Measurements from ENCODE around the gene NADSYN1. TPM values are rescaled to one million over a fixed set of nuclear protein-coding genes. Genes with fewer than 3 reads are reported as not detected.

Gene NADSYN1
- total RNA-seq, 1 donor from 2014 or later = 91.3 TPM

DNA sequence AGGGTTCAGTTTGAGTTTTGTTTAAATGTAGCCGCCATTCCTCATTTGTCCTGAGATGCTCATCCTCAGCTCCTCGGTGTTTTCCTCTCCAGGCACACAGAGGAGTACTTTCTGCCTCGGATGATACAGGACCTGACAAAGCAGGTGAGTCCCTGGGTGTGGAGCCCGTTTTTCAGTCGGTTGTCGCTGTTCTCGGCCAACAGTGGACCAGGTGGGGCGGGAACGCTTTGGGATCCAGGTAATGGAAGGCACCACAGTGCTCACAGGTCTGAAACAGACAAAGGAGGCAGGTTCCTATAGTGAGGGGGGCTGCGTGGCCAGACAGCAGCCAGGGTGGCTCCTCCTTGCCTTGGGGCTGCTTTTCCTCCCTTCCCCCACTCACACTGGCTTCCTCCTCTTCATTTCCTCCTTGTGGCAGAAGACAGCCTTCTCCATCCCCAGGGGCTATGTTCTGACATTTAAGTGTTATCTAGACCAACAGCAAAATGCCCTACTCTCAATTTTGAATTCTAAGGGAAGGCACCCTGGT lies 19.4 kb downstream of the NADSYN1 start:
- intact Hi-C loops (cut with DNase I) = no loop called here
- peaks cover 64% of the 10 kb centered on the region for H3K36me3 ChIP-seq

DNA sequence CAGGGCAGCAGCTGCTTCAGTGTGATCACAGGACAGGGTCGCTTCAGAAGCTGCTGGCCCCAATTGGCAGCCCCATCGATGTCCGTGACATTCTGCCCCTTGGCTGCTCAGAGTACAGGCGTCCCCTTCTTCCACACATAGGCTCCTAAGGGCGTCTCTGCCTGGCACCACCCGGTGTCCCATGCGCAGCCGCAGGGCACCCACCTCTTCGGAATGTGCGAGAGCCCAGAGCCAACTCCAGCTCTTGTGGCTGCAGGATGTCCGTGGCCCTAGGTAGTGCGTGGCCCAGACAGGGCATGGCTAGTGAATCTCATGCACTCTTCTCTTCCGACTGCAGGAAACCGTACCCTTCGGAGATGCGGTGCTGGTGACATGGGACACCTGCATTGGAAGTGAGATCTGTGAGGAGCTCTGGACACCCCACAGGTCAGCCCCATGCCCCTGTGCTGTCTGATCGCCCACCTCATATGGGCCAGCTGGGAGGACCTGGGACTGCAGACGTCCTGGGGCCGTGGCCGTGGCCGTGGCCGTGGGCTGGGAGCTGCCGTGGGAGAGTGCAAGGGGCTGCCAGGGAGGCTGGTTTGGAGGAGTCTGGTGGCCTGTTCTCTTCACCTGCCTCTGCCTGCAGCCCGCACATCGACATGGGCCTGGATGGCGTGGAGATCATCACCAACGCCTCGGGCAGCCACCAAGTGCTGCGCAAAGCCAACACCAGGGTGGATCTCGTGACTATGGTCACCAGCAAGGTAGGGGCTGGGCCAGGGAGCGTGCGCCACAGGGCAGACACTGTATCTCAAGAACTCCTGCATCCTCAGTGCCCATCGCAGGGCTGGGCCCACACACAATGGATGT lies 20.2 kb downstream of the NADSYN1 start:
- Histone ChIP-seq H3K4me3 (no peak overlapping the region), H3K4me1 (no peaks in the 10 kb centered on the region), H3K9me3 (no peaks in the 10 kb centered on the region), H3K27me3 (no peaks in the 10 kb centered on the region), H3K27ac (no peak overlapping the region), H3K36me3 (peaks cover 67% of the 10 kb centered on the region)
- no peak for DNase-seq
- peak; percentile 6 for ATAC-seq
- TF ChIP-seq, protein P1, sequence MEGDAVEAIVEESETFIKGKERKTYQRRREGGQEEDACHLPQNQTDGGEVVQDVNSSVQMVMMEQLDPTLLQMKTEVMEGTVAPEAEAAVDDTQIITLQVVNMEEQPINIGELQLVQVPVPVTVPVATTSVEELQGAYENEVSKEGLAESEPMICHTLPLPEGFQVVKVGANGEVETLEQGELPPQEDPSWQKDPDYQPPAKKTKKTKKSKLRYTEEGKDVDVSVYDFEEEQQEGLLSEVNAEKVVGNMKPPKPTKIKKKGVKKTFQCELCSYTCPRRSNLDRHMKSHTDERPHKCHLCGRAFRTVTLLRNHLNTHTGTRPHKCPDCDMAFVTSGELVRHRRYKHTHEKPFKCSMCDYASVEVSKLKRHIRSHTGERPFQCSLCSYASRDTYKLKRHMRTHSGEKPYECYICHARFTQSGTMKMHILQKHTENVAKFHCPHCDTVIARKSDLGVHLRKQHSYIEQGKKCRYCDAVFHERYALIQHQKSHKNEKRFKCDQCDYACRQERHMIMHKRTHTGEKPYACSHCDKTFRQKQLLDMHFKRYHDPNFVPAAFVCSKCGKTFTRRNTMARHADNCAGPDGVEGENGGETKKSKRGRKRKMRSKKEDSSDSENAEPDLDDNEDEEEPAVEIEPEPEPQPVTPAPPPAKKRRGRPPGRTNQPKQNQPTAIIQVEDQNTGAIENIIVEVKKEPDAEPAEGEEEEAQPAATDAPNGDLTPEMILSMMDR (IDR thresholded peaks at IDR 0.05) = no peak
- intact Hi-C loops (cut with DNase I) = no loop called here

More for the DNA sequence above, 19.4 kb downstream of the NADSYN1 start:
- no peak overlapping the region for H3K27ac ChIP-seq
- no peak for ATAC-seq
- H3K4me1 ChIP-seq = no peaks in the 10 kb centered on the region
- DNase-seq = no peak
- no peaks in the 10 kb centered on the region for H3K27me3 ChIP-seq
- no peak overlapping the region for H3K4me3 ChIP-seq
- TF ChIP-seq, protein P1 (IDR thresholded peaks at IDR 0.05) = no peak
- no peaks in the 10 kb centered on the region for H3K9me3 ChIP-seq

DNA sequence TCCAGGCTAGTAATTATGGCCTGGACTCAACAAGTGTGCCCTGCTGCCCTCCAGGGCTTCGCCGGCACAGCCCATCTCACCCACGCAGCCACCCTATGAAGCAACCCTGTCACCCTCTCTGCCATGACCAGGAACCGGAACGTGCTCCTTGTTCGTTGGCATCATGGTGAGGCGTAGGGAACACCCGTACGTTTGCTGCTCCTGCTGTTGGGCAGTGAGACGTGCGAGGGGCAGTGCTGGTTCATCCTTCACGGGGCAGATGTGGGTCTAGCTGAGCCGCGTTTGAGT lies 20.7 kb downstream of the NADSYN1 start:
- H3K4me1 ChIP-seq = no peaks in the 10 kb centered on the region
- DNase-seq (no peak), ATAC-seq (no peak)
- intact Hi-C loops (cut with DNase I) = no loop called here
- TF ChIP-seq, protein P1 (IDR thresholded peaks at IDR 0.05) = no peak
- H3K36me3 ChIP-seq = peaks cover 73% of the 10 kb centered on the region
- H3K9me3 ChIP-seq = no peaks in the 10 kb centered on the region
- no peaks in the 10 kb centered on the region for H3K27me3 ChIP-seq
- H3K4me3 ChIP-seq = no peak overlapping the region
- H3K27ac ChIP-seq = no peak overlapping the region

DNA sequence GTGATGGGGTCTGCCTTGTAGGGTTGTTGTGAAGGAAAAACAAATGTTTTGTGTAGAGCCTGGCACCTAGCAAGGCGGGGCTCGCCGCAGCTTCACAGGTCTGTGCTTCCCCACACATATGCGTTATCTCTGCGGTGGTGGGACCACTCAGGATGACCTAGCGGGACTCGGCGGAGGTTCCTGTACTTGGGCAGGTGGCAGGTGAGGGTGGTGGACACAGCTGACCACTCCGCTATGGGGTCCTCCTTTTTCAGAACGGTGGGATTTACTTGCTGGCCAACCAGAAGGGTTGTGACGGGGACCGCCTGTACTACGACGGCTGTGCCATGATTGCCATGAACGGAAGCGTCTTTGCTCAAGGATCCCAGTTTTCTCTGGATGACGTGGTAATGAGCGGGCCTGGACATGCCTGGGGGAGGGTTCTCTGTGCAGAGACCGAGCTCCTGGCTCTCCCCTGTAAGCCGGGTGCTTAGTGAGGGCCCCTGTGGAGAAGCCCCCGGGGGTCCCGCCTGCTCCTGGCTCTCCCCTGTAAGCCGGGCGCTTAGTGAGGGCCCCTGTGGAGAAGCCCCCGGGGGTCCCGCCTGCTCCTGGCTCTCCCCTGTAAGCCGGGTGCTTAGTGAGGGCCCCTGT lies 21.3 kb downstream of the NADSYN1 start:
- no peak for DNase-seq
- peaks cover 78% of the 10 kb centered on the region for H3K36me3 ChIP-seq

DNA sequence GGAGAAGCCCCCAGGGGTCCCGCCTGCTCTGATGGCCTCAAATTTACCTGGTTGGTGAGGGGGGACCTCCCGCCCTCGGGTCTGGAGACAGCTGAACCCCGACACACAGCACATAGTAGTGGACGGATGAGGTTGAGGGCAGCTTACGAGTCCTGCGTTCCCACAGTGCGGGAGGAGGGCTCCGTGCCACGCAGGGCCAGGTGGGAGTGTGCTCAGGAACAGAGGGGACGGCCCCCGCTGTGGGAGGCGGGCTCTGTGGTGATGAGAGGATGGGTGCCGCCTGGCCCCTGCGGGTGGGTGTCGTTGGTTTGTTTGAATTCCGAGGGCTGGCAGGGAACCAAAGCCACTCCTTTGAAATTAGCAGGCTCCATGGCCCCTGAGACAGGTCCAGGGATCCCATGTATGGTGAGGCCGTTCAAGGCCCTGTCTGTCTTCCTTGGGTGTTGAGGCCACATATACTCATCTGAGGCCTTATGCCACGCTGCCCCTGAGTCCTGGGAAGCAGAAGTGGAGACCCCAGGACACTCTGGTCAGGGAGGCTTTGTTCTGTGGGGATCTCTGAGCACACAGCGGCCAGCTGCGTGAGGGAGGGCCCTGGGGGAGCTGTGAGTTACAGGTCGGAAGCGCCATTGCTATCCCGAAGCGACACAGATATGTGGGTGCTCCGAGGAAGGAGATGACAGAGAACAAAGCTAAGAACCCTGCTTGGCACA lies 21.9 kb downstream of the NADSYN1 start:
- no peaks in the 10 kb centered on the region for H3K9me3 ChIP-seq
- H3K4me3 ChIP-seq = no peak overlapping the region
- TF ChIP-seq, protein P1 (IDR thresholded peaks at IDR 0.05) = no peak
- no peaks in the 10 kb centered on the region for H3K4me1 ChIP-seq
- DNase-seq = no peak
- H3K36me3 ChIP-seq = peaks cover 85% of the 10 kb centered on the region
- H3K27me3 ChIP-seq = no peaks in the 10 kb centered on the region
- no peak overlapping the region for H3K27ac ChIP-seq
- no peak for ATAC-seq
- intact Hi-C loops (cut with DNase I) = no loop called here

More for the DNA sequence above, 21.3 kb downstream of the NADSYN1 start:
- H3K4me1 ChIP-seq = no peaks in the 10 kb centered on the region
- TF ChIP-seq, protein P1 (IDR thresholded peaks at IDR 0.05) = no peak
- H3K27ac ChIP-seq = no peak overlapping the region
- intact Hi-C loops (cut with DNase I) = no loop called here
- no peaks in the 10 kb centered on the region for H3K9me3 ChIP-seq
- no peak overlapping the region for H3K4me3 ChIP-seq
- no peak for ATAC-seq
- no peaks in the 10 kb centered on the region for H3K27me3 ChIP-seq

Measured in upper lobe of right lung (tissue), 1 donor.